A172 (cell line): ENCODE measurements around the gene SUGP1. TPM values are rescaled to one million over a fixed set of nuclear protein-coding genes. Genes with fewer than 3 reads are reported as not detected.

Experiments used
- DNase-seq: peaks from one replicate; pipeline ENCODE4 v3.0.0-alpha.2; 2015; ENCODE audit warnings: low spot score
- total RNA-seq: library from RNA; depleted of rRNA; stranded (reverse); fragments of >200 nt; shearing (Covaris generic); gene quantifications from 2 replicates; pipeline ENCODE4 v1.2.3, GENCODE V29; 2014

SUGP1 gene
- total RNA-seq, 1 experiment from 2014 or later, result 24.0 TPM

- no peak for DNase-seq
These were observed 20.7 kb upstream of the SUGP1 start for GRCh38 chr19:19341026-19341425.

DNA sequence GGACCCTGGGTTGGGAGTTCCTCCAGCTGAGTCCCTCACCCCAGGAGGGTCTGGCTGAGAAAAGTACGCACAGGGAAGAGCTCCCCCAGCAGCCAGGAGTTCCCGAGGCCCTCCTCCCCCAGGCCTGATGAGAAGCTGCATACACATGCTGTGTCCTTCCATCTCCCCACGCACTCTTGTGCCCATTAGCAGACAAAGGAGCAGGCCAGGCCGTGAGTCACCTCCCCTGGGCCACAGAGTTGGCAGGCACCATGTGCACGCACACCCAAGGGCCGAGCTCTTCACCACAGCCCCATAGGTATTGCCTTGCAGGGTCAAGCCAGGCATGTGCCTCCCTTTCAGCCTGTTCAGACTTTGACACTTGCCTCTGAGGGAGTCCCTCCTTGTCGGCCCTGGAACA is 17.8 kb upstream of the SUGP1 start:
- DNase-seq, result peak; percentile 55

- DNase-seq, result no peak
These were observed 16.8 kb upstream of the SUGP1 start for GRCh38 chr19:19337120-19337519.

DNA sequence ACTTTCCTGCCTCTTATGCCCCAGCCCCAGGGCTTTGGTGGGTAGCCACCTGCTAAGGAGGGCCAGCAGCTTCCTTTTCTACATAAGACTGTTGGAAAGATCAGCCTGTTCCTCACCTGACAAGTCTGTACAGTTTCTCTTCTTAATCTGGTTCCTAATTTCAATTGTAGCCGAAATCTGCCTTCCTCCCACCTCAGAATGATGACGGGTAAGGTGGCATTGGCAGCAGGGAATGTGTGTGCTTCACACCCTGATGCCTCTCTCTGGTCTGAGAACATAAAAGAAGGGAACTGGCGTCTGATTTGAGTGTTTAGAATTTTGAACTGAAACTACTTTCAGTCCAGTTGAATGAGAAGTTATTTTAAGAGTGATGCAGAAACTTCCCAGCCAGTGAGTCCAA is 16.3 kb upstream of the SUGP1 start:
- no peak for DNase-seq

DNA sequence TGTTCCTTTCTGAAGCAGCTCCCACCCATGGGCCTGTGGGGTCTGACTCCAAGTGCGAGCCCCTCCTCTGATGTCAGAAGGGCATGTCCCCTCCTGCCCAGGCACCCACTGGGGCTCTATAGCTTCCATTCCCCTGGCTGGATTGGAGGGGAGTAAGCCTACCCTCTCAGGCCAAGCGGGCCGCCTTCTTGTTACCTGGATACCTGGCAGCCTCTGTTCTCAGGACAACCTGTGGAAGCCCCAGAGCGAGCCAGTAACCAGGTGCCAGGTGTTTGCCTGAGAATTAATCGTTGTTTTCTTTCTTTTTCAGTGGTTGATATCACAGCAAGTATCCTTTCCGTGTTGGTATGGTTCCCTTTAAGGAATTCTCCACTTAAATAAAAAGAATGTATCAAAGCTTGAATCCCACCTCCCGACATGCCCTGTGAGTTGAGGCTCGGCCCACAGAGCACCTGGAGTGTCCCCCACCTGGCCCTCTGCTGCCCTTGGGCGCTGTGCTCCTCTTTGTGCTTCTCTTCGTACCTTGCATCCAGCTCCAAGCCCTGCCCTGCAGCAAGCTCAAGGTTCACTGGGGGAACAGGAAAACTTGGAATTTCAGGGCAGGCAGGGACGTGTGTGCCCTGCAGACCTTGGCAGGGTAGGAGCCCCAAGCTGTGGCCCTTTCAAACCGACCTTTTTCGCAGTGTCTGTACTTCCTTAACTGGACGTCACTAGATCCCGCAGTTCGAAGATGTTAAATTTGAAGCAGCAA is 15.3 kb upstream of the SUGP1 start:
- DNase-seq, result no peak

DNA sequence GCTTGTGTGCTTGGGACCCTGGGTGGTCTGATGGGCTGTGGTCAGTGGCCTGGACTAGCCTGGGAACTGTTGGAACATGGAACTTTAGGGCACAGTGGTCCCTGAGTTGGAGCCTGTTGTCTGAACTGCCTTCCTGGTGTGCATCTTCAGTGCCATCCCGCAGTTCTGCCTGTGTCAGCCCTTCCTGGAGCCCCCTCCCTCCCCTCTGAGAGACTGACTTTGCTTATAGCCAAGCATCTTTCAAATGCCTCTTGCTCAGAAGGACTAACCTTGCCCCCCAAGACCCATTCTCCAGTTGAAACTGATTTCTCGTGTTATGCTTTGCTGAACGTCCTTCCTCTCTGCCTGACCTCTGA is 14.7 kb upstream of the SUGP1 start:
- no peak for DNase-seq

DNA sequence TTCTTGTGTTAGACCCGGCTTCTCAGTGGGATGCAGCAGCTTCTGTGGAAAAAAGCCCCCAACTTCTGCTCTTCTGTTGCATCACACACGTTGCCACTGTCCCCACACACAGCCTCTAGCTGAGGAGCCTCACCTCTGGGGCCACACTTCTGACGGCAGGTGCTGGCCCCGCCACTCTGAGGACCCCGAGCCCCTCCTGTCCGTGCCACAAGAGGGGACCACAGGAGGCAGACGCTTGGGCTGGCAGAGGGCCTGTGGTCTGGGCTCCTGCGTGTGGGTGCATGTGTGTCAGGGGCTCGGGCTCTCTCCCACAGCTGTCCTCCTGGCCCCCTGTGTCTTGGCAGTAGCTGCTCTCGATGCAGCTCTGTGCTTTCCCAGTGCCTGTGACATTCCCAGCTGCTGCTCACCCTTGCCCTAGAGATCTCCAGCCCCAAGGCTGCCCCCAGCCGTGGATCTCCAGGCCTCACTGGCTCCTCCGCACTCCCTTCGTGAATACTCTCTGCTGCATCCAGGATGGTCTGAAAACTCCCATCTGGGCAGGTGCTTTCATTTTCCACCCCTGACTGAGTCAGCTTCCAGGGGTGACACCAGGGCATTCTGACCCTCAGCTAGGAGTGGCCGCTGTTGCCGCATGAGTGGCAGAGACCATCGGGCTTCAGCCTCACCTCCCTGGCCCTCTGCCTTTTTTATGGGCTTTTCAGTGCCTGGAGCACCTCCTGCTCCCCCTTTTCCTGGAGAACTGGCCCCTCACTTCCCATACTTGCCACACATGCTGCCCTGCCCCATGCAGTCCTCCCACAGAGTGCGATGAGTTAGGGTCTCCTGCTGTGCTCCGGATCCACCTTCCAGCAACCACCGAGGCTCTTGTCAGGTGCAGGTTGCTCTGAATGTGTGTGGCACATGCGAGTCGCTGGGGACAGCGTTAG is 14.0 kb upstream of the SUGP1 start:
- no peak for DNase-seq

- no peak for DNase-seq
These were observed 8.8 kb upstream of the SUGP1 start for GRCh38 chr19:19329126-19329525.

GRCh38 chr19:19327672-19328071 is 7.4 kb upstream of the SUGP1 start:
- DNase-seq, result no peak

DNA sequence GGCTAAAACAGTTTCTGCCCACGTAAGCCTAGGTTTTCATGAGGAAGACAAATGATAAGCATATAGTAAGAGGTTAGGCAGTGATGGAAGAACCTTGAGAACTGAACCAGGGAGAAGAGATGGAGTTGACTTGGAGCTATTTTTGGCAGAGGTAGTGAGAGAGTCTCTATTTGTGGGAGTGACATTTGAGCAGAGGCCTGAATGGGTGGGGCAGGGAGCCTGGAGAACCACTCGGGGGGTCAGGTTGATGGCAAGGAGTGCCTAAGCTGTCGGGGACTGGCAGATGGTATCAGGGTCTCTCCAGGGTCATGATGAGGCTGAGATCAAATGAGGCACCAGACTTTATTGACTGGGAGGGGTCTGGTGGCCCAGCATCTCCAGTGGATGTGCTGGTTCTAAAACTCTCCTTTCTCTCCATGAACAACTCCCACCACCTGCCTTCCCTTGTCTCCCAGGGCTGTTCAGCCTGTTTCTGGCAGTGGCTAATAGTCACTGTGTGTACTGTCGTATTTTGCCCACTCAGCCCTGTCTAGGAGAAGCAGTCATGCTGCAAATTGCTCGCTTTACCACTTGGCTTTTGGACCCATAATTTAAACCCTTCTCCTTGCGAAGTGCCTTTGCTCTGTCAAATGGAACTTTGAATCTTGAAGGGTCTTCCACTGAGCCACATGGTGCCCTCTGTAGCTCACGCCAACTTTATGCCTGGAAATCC is 3.9 kb upstream of the SUGP1 start:
- no peak for DNase-seq

DNA sequence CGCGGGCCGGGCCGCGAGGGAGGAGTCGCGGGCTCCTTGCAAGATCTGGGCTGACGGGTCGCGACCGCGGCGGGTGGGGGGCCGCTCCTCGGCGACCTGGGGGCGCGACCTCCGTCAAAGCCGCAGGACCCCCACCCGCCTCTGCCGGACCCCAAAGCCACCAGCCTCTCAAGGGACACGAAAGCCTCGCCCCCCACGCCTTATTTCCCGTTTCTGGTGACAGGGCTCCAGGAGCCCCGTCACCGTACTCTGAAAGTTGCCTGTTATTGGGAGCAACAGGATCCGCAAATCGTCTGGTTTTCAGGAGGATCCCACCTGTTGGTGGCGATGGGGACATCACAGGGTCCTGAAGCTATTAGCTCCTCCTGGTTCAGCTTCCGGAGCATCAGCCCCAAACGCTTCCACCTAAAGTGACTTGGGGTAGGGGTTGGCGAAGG is 850 bp upstream of the SUGP1 start:
- peak; percentile 19 for DNase-seq

- no peak for DNase-seq
These were observed 463 bp downstream of the SUGP1 start for GRCh38 chr19:19319732-19320360.

DNA sequence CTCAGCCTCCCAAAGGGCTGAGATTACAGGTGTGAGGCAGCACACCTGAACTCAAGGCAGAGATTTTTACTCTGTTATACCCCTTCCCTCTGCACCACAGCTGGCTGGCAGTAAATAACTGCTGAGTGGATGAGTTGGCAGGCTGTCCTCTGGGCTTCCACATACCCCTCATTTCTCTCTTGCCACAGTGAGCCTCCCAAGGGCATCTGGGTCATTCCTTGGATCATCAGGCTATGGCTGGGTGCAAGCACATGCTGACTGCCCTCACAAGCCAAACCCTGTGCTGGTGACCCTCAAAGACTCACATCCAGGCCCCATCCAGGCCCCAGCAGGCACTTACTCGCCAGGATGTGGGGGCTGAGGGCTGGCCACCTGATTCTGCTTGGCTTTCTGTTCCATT is 4.2 kb downstream of the SUGP1 start:
- no peak for DNase-seq

DNA sequence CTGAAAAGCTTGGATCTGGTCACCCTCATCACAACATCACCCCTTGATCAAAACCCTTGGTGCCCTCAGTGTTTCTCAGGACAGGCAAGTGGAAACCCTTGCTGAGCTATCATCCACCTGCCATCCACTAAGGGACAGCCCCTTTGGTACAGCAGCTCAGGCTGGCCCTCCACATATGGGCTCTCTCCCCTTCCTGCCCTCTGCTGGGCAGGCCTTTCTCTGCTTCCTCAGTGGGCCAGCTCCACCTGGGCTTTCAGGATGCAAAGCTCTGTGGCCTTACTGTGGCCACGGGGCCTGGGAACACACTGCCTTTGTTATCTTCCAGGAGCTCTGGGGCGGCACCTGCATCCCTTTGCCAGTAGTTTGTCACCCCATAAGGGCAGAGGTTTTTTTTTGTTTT is 4.9 kb downstream of the SUGP1 start:
- no peak for DNase-seq

GRCh38 chr19:19308373-19308772 is 11.9 kb downstream of the SUGP1 start:
- no peak for DNase-seq

DNA sequence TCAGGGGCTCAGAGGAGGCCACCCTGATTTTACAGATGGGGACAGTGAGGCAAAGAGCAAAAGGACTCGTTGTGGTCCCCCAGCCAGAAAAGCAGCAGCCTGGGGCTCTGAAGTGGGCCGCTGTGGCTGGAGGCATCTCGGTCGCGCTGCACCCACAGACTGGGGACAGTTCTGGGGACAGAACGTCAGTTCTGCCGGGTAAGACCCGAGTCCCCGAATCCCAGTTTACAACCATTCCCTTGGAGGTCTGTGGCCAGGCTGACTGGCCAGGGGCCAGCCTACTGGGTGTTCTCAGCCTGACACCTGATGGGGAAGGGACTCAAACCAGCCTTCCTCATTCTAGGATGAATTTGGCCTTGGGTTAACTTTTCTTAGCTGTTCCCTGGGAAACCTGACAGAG is 14.1 kb downstream of the SUGP1 start:
- no peak for DNase-seq

- no peak for DNase-seq
These were observed 14.6 kb downstream of the SUGP1 start for GRCh38 chr19:19305696-19306095.

DNA sequence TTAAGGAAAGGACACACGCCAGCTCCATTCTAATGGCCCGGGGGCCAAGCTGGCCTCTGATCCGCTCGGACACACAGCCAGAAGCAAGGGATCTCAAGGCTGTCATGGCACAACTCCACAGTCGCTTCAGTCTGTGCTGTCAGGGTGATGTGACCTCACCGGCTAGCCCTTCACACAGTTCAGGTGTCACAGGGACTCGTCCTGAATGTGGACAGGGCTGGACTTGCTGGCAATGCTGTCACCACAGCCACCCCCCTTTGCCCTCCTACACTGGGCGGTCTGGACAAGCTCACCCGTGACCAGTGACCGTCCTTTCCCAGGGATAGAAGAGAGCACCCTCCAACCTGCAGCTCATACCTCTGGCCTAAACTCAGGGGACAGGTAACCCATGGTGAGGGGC is 15.2 kb downstream of the SUGP1 start:
- no peak for DNase-seq

- DNase-seq, result no peak
These were observed 15.9 kb downstream of the SUGP1 start for GRCh38 chr19:19304186-19304965.

DNA sequence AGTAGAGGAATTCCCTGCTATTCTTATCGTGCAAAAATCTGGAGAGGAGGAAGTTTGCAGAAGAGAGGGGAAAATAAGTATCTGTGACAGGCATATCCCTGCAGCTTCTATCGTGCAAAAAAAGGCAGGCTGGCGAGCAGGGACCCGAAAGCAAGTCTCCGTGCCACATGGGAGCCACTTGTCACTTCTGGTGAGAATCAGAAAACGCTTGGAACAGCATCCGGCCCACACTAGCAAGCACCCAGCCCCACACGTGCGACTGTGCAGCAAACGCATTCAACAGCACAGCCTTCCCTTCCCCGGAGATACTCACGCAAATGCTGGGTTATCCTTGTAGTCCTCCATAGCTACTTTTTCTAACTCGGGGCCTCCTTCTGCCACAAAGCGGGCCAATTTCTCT is 16.9 kb downstream of the SUGP1 start:
- no peak for DNase-seq

GRCh38 chr19:19300613-19301012 is 19.7 kb downstream of the SUGP1 start:
- no peak for DNase-seq
